NCI-H748 (cell line): ENCODE measurements around the gene GPR25.
"Not testable (repeated sequence)": the region's sequence is repeated elsewhere in the genome, so short reads cannot be mapped to it uniquely, and the experiment has no call there.

ENCODE experiments used
- DNase-seq: peaks from one replicate; lab custom pipeline; 2025; ENCODE audit not compliant: unreplicated experiment; lab: John Stamatoyannopoulos, UW

GPR25 gene

DNA sequence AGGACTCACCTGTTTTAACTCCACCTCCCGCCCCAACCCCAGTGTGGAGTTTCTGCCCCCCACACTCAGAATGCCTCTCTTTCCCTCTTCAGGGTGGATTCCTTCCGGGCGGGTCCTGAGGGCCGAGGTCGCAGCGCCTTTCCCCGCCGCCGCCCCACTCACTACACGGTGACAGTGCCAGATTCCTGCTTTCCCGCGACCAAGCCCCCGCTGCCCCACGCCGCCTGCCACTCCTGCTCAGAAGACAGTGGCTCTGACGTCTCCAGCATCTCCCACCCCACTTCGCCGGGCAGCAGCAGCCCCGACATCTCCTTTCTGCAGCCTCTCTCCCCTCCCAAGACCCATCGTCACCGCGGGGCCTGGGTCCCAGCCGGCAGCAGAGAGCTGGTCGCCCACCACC is 38.6 kb downstream of the GPR25 start:
- DNase-seq = no peak

DNA sequence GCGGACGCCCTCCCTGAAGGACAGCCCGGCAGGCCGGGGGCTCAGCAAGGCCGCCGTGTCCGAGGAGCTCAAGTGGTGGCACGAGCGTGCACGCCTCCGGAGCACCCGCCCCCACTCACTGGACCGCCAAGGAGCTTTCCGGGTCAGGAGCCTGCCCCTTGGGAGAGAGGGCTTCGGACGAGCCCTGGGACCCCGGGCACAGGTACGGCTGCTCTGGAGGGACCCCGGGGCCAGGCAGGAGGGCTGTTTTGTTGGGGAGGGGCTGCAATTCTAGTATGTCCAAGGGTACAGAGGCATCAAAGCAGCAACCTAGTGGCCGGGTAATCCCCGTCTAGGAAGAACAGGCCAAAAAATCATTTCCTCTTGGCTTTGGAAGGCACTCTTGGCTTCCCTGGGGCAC is 39.2 kb downstream of the GPR25 start:
- DNase-seq = not testable (repeated sequence)

DNA sequence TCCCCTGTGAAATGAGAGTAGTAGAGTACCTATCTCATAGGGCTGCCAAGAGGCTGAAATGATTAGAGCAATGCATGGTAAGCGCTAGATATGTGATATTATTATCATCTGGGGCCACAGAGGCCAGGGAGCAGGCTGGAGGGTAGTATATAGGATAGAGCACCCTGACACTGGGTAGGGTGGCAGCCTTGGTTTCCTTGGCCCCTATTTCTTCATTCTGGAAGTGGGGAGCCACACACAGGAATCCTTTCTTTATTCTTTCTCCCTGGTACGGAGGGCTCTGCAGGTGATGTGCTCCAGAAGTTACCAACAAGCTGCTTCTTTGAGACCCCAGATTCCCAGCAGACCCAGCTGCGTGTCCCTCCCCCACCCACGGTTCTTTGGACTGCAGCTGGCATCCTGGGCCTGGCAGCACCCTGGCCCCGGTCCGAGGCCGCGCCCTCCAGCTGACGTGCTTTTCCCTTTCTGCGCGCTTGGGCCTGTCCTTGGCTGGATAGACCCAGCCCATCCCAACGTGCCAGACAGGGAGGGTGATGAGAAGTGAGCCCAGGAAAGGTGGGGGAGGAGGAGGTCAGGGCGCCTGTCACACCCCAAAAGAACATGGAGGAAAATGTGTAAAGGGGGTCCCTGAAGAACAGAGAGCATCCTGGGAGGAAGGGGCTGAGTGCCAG is 40.1 kb downstream of the GPR25 start:
- no peak for DNase-seq

GRCh38 chr1:200916152-200916551 is 43.4 kb downstream of the GPR25 start:
- no peak for DNase-seq

- no peak for DNase-seq
Measured at GRCh38 chr1:200916681-200917080, 43.9 kb downstream of the GPR25 start.

- DNase-seq = no peak
Measured at GRCh38 chr1:200917291-200917817, 44.6 kb downstream of the GPR25 start.

DNA sequence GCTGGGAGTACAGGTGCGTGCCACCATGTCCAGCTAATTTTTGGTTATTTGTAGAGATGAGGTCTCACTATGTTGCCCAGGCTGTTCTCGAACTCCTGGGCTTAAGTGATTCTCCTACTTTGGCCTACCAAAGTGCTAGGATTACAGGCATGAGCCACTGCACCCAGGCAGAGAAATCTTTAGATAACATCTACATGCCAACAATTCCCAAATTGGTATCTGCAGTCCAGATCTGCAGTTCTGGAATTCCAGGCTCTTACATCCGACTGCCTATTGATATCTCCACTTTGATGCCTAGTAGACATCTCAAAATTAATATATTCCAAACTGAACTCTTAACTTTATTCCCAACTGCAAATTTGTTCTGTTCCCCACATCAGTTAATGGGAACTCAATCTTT is 45.2 kb downstream of the GPR25 start:
- DNase-seq = no peak

- no peak for DNase-seq
Measured at GRCh38 chr1:200919386-200919785, 46.6 kb downstream of the GPR25 start.

DNA sequence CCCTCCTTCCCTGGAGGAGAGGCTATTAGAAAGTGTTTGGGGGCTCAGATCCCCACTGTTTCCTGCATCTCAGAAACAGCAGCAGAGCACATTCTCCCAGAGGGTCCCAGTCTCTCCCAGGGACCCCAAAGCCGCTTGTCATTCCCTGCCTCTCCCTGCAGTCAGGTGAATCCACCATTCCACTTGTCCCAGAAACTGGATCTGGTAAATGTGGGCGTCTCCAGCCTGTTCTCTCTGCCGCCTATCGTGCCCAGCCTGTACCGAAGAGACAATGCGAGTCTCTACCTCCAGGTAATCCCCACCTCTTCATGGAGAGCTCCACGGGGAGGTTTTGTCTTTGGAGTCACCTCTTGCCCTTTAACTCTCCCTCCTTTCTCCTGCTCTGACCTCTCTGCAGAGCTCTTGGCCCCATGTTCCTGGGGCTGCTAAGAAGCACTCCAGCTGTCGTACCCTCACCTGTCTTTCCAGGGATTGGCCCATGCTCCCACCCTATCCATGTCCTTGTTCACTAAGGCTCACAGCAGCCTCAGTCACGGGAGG is 48.9 kb downstream of the GPR25 start:
- no peak for DNase-seq

GRCh38 chr1:200922406-200922805 is 49.6 kb downstream of the GPR25 start:
- DNase-seq = no peak

GRCh38 chr1:200923601-200924000 is 50.8 kb downstream of the GPR25 start:
- DNase-seq = no peak
